Effector CD8-positive, alpha-beta T cell (primary cell): ENCODE results near the gene NETO2.
"Not testable (repeated sequence)": the region's sequence is repeated elsewhere in the genome, so short reads cannot be mapped to it uniquely, and the experiment has no call there.

Source experiments
- DNase-seq: peaks from one replicate; lab custom pipeline; 2025; lab: John Stamatoyannopoulos, UW

The NETO2 gene

DNA sequence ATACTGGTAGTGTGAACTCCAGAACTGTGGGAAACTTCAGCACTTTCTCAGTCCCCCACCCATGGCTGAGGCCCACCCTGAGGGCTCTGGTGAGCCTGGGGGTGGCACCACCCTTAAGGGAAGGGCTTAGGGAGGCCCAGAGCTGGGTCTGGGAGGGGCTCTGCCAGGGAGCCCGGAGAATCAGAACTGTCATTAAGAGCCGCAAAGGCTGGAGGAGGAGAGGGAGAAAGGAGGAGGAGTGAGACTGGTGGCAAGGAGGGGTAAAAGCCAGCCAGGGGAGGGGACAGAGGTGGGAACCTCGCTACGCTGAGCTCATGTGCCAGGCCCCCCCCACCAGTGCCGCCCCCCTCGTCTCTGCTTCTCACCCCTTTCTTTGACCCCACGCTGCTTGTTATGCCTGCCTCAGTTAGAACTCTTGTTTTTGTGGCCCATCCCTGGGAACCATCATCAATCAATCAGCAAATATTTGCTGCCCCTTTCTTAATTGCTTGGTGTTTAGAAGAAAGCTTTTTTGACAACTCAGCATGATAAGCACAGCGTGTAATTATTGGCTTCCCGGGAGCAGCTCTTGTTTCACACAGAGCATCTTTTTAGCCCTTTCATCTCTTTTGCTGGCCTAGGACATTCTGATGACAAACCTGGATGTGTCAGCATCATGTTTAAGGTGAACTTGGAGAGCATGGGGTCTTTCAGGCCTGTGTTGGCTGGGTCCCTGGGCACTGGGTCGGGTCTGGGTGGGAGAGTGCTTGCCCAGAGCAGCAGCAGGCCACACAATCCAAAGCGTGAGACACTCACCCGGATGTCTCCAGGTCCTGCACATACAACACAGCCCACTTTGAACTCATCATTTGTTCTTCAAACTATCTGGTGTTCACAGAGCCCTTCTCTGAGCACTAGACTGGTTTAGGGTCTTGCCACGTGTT lies 77.7 kb downstream of the NETO2 start:
- DNase-seq = no peak

GRCh38 chr16:47064775-47065174 lies 79.0 kb downstream of the NETO2 start:
- no peak for DNase-seq

DNA sequence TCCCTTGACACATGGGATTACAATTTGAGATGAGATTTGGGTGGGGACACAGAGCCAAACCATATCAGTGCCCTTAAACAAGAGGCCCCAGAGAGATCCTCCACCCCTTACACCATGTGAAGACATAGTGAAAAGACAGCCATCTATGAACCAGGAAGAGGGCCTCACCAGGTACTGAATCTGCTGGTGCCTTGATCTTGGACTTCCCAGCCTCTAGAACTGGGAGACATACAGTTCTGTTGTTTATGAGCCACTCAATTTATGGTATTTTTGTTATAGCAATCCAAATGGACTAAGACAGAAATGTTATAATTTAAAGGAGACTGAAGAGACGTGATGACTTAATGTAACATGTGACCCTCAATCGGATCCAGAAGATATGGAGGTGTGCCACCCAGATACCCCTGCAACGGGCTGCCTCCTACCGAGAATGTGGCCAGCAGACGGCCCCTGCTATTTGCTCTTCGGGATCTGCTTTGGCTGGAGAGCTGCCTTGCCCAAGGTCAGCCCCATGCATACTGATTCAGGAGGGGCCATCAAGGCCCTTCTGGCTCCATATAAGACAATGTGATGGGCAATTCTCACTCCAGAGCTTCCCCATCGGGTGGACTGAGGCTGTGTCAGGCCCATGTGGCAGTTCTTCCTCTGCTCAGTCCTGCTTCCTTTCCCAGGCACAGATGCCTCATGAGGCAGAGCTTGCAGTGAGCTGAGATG lies 80.6 kb downstream of the NETO2 start:
- no peak for DNase-seq

GRCh38 chr16:47061204-47061603 lies 82.5 kb downstream of the NETO2 start:
- no peak for DNase-seq

- DNase-seq = no peak
These were observed 83.1 kb downstream of the NETO2 start for GRCh38 chr16:47060596-47060995.

GRCh38 chr16:47059991-47060390 lies 83.8 kb downstream of the NETO2 start:
- no peak for DNase-seq

DNA sequence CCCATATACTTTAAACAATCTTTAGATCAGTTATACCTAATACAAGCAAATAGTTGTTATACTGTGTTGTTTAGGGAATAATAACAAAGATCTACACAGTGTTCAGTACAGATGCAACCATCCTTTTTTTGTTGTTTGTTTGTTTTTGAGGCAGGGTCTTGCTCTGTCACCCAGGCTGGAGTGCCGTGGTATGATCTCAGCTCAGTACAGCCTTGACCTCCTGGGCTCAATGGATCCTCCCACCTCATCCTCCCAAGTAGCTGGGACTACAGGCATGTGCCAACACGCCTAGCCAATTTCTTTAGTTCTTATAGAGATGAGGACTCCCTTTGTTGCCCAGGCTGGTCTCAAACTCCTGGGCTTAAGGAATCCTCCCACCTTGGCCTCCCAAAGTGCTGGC lies 84.6 kb downstream of the NETO2 start:
- not testable (repeated sequence) for DNase-seq

DNA sequence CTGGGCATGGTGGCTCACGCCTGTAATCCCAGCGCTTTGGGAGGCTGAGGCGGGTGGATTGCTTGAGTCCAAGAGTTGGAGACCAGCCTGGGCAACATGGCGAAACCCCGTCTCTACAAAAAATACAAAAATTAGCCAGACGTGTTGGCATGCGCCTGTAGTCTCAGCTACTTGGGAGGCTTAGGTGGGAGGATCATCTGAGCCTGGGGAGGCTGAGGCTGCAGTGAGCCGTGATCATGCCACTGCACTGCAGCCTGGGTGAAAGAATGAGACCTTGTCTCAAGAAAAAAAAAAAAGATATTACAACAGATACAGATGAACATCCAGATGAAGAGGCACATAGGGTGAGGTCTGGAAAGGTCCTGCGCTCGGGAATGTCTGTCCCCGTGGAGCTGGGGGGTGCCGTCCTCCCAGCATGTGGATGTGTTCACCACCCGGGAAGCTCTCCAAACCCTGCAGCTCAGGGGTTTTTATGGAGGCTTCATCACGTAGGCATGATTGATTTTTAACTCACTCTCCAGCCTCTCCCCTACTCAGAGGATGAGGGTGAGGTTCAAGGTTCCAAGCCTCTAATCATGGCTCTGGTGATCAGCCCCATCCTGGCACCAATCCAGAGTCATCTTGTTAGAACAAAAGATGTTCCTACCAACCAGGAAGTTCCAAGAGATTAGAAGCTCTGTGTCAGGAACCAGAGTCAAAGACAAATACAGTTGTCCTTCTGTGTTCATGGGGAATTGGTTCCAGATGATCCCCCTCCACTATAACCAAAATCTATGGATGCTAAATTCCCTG lies 85.3 kb downstream of the NETO2 start:
- DNase-seq = no peak

GRCh38 chr16:47057630-47057993 lies 86.1 kb downstream of the NETO2 start:
- no peak for DNase-seq

DNA sequence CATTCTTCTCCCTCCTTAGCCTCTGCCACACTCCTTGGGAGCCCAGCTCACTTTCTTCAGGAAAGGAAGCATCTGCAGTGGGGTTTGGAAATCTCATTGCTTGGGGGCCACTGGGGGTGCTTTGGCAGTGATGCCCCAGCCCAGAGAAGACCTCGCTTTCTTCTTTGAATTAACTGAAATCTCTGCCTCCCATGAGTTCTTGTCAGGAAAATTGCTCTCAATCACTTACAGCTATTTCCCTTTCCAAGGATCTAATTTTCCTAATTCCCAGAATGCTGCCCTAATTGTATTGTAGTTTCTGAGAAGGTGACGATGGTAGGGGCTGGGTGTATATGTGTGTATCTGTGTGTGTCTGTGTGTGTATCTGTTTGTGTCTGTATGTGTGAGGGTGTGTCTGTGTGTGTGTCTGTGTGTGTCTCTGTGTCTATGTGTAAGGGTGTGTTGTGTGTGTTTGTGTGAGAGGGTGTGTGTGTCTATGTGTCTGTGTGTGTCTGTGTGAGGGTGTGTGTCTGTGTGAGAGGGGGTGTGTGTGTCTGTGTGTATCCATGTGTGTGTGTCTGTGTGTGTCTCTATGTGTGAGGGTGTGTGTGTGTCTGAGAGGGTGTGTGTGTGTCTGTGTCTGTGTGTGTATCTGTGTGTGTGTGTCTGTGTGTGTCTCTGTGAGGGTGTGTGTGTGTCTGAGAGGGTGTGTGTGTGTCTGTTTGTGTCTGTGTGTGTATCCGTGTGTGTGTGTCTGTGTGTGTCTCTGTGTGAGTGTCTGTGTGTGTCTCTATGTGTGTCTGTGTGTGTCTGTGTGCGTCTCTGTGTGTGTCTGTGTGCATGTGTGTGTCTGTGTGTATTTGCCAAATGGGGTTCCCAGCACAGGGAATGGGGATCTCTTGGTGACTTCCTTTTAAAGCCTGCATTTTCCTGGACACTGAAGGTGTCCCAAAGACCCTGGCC lies 86.8 kb downstream of the NETO2 start:
- DNase-seq = no peak

DNA sequence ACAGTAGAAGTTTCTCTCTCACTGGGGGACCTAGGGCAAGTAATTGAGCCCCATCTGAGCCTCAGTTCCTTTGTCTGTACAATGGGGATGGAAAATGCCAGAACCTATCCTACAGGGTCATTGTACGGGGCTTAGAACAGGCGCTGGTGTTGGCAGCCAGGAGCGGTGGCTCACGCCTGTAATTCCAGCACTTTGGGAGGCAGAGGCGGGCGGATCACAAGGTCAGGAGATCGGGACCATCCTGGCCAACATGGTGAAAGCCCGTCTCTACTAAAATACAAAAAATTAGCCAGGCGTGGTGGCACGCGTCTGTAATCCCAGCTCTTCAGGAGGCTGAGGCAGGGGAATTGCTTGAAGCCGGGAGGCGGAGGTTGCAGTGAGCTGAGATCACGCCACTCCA lies 87.7 kb downstream of the NETO2 start:
- not testable (repeated sequence) for DNase-seq

DNA sequence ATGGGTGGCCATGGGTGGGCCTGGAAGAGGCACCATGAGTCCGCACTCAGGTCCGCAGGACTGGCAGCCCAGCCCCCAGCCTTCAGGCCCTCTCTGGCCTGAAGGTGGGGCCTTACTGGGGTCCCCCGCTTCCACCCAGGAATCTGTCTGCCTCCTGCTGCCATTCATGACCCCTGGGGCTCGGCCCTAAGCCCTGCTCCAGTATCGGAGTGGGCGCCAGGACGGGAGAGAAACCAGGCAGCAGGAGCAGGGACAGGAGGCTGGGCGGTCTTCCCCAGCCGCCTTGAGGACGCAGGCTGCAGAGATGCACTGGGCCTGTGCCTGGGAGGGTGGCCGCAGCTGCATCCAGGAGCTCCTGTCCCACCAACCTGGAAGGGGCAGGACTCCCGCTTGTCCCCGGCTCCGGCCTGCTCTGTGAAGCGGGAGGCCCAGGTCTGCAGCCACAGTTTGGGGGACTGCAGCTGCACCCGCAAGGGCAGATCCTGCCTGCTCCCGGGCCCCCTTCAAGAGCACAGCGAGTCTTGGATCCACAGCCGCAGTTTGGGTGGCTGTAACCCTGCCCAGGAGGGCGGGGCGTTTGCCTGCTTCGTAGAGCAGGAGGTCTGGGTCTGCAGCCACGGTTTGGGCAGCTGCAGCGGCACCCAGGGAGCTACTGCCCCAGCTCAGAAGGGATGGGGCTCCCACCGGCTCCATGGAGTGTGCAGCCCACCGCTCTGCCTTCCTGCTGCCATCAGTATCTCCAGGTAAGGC lies 88.4 kb downstream of the NETO2 start:
- no peak for DNase-seq

DNA sequence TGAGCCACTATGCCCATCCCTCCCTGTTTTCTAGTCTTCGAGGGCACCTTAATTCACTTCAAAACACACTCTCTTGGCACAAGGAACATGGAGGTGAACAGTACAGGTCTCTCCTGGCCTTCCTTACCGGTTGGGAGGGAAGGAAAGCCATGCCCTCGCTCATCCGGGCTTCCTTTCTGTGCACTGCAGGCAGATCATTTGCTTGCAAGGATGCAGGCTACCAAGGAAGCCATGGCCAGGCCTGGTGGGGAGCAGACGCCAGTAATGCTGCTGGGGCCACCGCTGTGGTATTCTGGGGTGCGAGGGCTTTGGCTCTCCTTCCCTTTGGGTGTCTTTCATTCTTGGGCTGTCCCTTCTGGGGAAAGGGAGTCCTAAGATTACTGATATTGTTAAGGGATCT lies 89.4 kb downstream of the NETO2 start:
- no peak for DNase-seq

DNA sequence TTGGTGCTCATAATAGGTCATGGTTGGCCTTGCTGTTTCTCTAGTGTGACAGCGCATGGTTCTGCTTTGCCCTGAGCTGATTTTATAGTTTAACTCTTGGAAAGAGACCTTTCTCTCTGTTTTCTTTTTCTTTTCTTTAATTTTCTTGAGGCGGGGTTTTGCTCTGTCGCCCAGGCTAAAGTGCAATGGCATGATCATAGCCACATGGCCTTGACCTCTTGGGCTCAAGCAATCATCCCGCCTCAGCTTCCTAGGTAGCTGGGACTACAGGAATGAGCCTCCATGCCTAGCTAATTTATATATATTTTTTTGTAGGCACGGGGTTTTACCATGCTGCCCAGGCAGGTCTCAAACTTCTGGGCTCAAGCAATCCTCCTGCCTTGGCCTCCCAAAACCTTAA lies 89.8 kb downstream of the NETO2 start:
- DNase-seq = no peak

- no peak for DNase-seq
These were observed 90.8 kb downstream of the NETO2 start for GRCh38 chr16:47052666-47053640.

DNA sequence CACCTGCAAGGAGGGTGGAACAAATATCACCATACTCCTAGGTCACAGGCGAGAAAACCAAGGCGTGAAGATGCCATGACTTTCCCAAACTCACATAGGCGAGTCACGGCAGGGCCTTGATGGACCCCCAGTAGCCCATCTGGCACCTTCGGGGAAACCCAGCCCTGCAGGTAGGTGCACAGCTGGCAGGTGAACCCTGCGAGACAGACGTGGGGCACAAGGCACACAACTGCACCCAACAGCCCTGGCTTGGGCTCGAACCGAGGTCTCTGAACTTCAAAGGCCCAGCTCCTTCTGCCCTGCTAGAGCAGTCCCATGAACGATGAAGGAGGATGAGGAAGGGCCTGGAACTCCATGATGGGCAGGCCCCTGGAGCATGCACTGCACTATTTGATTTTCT lies 92.7 kb downstream of the NETO2 start:
- no peak for DNase-seq

- no peak for DNase-seq
These were observed 93.7 kb downstream of the NETO2 start for GRCh38 chr16:47049901-47050583.

DNA sequence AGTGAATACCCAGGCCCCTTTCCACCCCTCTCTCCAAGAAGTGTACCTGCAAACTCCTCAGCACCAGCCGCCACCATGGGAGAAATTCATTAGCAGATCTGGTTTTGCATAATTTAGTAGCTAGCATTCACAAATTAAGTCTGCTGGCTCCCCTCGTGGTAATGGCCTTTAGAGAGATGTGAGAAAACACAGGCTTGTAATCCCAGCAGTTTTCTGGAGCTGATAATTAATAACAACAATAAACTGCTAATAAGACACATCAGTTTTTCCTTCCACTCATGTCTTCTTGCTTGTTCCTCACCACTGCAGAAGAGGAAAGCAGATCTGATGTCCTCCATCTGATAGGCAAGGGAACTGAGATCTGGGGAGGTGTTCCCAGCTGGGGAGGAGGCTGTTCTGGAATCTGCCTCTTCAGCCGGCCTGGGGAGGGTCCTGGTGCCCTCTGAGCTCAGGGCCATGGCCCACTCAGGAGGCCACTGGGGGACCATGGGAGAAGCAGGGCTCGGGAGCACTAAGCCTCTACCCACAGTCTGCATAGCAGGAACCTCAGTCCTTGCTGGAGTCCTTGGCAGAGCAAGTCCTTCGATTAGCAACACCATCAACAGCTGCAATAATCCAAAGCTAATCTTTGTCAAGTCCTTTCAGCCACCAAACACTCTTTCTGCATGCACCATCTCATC lies 96.1 kb downstream of the NETO2 start:
- no peak for DNase-seq
